ENCODE results near the gene MTNR1B.

The MTNR1B gene

GRCh38 chr11:92969634-92970347 lies at the start of gene MTNR1B:
TSS of gene MTNR1B (plus strand) at chr11:92969651. CDS start at chr11:92969726, 75 bp downstream.
- DNase-seq: no peak

- no peak for DNase-seq
These were observed 49.1 kb upstream of the MTNR1B start for GRCh38 chr11:92920331-92920730.

GRCh38 chr11:92922731-92923130 lies 46.7 kb upstream of the MTNR1B start:
- DNase-seq: no peak

DNA sequence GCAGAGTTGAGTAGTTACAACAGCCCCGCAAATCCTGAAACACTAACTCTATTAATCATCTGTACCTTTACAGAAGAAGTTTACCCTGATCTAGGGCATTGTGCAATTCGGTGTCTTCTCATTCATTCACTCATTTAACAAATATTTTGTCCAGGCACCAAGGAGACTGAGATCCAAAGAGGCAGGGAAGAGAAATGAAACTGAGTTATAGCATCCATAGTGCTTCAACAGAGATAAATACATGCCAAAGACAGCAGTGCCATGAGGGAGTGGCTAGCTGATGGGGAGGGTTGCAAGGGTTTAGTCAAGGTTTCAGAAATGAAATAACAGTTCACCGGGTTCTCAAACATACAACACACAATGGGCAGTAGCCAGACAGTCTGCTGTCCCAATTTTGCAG lies 40.2 kb upstream of the MTNR1B start:
- no peak for DNase-seq

DNA sequence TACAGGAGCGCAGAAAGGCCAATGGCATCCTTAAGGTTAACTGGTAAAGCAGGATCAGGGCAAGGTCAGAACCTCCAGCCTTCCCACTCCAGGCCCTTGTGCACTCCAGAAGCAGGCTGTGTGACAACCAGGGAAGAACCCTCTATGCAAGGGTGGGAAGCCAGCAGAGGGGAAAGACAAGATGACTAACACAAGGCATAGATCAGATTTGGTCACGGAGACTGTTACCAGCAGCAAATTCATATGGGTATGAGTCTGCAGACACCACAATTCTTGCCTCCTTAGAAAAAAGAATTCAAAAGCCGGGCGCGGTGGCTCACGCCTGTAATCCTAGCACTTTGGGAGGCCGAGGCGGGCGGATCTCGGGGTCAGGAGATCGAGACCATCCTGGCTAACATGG lies 39.8 kb upstream of the MTNR1B start:
- no peak for DNase-seq

DNA sequence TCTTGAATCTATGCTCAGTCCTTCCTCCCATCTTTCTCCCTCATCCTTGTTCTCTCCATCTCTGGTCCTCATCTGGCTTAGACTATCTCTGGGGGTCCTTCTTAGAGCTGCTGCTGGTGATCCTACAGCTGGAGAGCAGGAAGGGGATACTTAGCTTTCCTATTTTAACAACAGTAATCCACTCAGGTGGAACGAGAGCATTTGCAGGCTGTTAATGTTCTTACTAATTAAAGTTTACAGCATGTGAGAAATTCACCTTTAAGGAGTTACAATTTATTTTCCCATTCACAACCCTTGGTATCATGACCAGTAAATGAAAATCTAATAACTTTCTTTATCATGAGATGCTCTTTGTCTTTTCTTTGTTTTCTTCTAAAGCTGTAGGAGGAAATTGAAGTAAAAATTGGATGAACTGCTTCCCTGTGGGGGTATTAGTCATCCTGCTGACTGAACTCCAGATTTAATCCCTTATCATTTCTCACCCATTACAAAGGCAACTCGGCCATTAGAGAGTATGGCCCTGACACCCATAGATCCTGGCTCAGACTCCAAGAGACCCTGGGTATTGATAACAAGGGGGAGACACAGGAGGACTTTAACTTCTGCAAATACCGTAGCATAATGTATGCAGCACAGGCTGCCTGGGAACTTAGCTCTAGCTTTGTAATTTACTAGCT lies 37.6 kb upstream of the MTNR1B start:
- no peak for DNase-seq

DNA sequence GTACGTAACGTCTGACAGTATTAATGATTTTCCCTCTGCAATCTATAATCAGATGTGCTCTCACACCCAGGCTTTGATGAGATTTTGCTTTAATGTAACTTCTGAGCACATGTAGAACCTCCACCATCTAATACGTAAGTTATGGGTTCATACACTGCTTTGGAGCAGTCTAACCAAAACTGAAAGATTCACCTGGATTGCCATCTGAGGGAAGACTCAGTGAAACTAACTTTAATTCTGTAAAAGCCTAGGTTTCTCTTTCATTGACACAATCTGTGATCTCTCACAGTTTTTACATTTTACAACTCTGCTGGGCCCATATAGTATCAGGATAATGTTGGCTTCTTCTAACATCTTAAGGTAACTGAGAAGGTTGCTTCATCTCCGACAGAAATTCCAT lies 30.1 kb upstream of the MTNR1B start:
- DNase-seq: no peak

DNA sequence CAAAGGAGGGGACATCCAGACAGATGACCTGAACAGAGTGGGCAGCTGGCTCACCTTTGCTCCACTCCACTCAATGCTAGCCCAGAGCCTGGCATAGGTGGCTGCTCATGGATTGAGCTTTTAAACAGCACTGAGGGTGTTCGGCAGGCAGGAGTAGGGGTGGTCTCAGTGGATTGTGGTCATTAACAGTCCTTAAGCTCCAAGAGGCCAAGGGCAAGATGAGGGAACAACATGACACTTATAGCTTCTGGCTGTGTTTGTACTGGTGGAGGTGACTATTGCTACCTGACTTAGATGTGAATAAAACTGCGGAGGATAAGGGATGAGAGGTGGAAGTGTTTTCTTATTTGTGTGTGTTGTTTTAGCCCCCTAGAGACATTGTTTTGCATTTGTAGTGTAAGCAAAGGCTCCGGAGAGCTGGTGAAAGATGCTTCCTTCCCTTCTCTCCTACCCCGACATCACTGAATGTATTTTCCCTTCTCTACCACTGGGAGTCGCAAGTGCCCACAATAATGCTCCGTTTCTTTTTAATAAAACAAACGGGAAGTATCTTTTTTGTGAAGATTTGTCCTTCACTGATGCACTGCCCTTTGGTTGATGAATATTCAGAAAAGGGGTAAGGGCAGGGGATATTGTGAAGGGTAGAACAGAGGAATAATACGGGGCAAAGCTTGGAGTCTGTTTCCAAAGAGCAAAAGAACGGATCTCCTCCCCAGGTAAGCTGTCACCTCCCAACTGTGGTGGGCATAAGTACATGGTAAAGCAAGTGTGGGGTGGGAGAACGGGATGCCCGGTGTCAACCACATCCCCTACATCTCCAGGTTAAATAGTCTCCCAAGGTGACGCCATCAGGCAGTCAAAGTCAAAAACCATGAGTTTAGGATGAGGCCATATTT lies 27.5 kb upstream of the MTNR1B start:
- no peak for DNase-seq

DNA sequence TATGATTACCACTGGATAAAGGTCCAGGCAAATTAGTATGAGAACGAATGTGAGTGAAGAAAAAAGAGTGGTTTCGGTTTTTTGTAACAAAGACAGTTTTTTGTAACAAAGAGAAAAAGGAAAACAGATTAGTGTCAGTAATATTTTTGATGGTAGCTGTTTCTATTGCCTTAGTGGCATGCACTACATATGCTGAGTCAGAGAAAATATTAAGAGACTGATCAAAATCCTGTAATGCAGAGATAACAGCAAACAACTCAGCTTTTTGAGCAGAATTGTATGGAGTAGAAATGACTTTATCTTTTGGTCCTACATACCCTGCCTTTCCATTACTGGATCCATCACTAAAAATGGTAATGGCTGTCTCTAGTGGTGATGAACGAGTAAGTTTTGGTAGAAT lies 22.7 kb upstream of the MTNR1B start:
- DNase-seq: no peak

DNA sequence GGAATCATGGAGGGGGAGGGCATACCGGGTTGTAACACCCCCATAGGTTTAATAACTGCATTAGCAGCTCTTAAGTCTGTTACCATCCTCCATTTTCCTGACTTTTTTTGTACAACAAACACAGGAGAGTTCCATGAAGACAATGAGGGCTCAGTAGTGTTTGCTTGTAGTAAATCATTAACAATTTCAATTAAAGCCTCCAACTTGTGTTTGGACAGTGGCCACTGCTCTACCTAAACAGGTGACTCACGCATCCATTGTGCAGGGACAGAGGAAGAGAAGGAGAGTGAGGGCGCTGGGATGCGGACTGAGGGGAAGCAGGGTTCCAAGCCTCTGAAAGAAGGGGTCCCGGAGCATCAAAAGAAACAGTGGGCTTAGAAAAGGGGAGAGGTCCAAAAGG lies 21.3 kb upstream of the MTNR1B start:
- DNase-seq: no peak

- no peak for DNase-seq
These were observed 15.4 kb upstream of the MTNR1B start for GRCh38 chr11:92954003-92954402.

DNA sequence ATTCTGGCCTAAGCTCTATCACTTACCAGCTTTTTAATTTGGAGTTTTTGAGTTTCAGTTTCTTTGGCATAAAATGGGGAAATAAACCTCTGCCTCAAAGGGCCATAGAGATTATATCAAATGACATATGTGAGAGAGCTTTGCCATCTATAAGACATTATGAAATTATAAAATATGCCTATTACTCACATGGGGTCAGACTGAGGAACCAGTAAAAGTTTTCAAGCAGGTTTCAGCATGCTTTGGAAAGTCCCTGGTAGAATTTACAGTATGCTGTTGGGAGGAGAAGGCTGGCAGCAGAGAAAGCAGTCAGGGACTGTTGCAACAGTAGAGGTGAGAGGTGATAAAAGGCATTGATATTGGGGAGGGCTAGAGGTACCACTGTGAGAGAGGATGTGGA lies 13.6 kb upstream of the MTNR1B start:
- DNase-seq: no peak

DNA sequence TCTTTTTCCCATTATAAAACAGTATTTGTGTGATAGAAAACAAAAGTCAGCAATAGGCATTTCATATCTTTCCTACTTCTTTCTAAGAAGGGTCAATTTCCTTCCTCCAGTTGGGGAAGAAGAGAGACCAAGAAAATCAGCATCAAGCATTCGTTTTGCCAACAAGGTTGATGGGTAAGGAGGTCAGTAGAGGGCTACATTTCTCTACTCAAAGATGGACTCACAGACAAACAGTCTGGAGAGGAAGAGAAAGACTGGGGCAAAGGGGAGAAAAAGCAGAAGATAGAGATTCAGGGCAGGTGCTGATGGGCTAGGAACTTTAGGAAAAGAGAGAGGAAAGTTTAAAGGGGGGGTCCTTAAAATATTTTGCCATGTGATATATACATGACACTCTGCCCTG lies 8.6 kb upstream of the MTNR1B start:
- no peak for DNase-seq

- DNase-seq: no peak
These were observed 7.0 kb upstream of the MTNR1B start for GRCh38 chr11:92962446-92962845.

- DNase-seq: no peak
These were observed 5.0 kb upstream of the MTNR1B start for GRCh38 chr11:92964471-92964870.

DNA sequence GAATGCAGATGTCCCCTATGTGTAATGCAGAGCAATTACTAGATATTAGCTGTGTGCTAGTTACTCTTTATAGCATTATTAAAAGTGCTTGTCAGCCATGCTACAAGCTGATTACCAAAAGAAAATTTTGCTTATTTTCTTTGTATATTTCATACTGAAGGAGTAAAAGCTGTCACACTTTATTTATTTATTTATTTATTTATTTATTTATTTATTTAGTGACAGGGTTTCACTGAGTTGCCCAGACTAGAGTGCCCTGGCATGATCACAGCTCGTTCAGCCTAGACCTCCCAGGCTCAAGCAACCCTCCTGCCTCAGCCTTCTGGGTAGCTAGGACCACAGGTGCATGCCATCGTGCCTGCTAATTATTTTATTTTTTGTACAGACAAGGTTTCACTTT lies 4.3 kb upstream of the MTNR1B start:
- no peak for DNase-seq

DNA sequence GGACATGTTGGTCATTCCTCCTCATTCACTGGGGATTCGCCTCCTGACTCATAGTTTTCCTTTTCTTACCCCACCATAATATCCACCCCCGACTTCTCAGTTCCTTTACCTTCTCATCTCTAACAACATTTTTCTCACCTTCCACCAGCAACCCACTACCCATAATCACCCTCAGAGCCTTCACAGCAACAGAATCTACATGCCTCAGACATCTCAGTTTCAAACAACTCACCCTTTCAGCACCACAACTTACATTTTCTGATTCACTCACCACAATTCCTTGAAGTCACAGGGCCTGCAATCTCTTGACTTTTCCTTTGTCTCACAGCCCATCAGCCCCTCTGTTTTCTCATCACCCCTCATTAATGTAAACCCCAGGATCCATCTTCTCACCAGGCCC lies 2.3 kb upstream of the MTNR1B start:
- DNase-seq: no peak

GRCh38 chr11:92967867-92968266 lies 1.6 kb upstream of the MTNR1B start:
- DNase-seq: no peak

- DNase-seq: no peak
These were observed 188 bp upstream of the MTNR1B start for GRCh38 chr11:92969293-92969633.

DNA sequence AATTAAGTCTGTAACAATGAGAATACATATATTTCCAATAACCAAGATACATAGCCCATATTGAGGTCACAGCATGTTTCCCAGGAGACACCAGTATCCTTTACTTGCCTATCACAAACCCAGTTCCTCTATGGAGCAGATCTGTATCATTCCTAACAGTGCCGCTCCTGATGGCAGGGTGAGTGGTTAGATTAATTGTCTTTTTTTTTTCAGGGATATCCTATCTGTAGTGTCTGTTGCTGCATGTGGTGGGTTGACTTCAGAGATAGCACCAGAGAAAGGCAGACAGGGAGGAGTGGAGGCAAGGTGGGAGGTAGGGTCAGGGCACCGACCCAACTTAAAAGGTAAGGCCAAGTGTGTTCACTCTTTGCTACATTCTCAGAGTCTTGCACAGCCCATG lies 2.8 kb downstream of the MTNR1B start:
- DNase-seq: no peak

- no peak for DNase-seq
These were observed 5.8 kb downstream of the MTNR1B start for GRCh38 chr11:92975285-92975684.

DNA sequence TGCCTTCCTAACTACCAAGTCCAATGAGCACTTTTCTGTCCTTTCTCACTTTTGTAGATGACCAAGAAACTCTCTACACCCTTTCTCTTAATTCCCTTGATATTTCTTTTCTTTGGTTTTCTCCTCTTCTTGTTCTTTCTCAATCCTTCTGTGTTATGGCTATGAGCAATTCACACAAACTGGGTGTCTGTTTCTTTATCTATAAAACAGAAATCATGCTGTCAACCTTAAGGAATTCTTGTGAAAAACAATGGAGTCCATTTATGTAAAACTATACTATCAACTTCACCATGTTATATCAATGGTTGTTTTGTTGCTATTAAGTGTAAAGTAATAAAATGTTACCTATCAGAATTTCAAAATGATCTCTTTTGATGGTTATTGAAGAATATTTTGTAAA lies 7.2 kb downstream of the MTNR1B start:
- DNase-seq: no peak

GRCh38 chr11:92977401-92977800 lies 8.0 kb downstream of the MTNR1B start:
- no peak for DNase-seq
